Measurements from ENCODE around the gene THG1L. TPM values are rescaled to one million over a fixed set of nuclear protein-coding genes. Genes with fewer than 3 reads are reported as not detected.
A peak's percentile ranks its signal among the peaks of the same experiment; 100 is the strongest.

THG1L gene
- total and polyA plus RNA-seq, 2 donors from 2014 or later = 9.8 to 11.7 TPM

DNA sequence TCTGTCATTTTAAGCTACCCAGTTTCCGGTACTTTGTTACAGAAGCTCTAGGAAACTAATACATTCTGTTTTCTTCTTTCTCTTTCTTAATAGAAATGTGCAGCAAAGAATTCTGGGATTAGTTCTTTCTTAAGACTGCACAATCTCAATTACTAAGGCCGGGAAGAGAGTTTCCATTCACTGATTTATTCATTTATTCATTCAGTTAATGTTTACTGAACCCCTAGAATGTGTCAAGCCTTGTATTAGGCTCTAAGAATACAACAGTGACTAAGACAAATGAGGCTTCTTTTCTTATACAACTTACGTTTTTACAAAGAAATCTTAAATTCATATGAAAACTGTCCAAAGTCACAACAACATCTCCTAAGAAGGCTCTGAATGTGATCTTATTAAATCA is 27.5 kb upstream of the THG1L start:
- FAIRE-seq (no peak), DNase-seq (no peak)
- Histone ChIP-seq H3K27ac (ENCODE audit: low read depth in 2 of 2, low read length in 2 of 2) (no peak overlapping the region), H3K4me1 (ENCODE audit: control insufficient read depth in 2 of 3, insufficient read depth in 2 of 3, low read depth in 1 of 3, low read length in 3 of 3) (no peaks in the 10 kb centered on the region), H3K9ac (ENCODE audit: low read length in 3 of 3) (no peak overlapping the region), H3K36me3 (ENCODE audit: control insufficient read depth in 2 of 3, insufficient read depth in 3 of 3, low read length in 3 of 3) (no peaks in the 10 kb centered on the region), H3K4me3 (ENCODE audit: low read length in 3 of 3) (no peak overlapping the region), H3K9me3 (ENCODE audit: control insufficient read depth in 2 of 3, insufficient read depth in 1 of 3, low read length in 3 of 3) (no peaks in the 10 kb centered on the region), H3K27me3 (ENCODE audit: control insufficient read depth, insufficient read depth, low read length) (no peaks in the 10 kb centered on the region)
- intact Hi-C loops (cut with DNase I) = no loop called here
- TF ChIP-seq, protein P1, sequence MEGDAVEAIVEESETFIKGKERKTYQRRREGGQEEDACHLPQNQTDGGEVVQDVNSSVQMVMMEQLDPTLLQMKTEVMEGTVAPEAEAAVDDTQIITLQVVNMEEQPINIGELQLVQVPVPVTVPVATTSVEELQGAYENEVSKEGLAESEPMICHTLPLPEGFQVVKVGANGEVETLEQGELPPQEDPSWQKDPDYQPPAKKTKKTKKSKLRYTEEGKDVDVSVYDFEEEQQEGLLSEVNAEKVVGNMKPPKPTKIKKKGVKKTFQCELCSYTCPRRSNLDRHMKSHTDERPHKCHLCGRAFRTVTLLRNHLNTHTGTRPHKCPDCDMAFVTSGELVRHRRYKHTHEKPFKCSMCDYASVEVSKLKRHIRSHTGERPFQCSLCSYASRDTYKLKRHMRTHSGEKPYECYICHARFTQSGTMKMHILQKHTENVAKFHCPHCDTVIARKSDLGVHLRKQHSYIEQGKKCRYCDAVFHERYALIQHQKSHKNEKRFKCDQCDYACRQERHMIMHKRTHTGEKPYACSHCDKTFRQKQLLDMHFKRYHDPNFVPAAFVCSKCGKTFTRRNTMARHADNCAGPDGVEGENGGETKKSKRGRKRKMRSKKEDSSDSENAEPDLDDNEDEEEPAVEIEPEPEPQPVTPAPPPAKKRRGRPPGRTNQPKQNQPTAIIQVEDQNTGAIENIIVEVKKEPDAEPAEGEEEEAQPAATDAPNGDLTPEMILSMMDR (IDR thresholded peaks at IDR 0.05; ENCODE audit: borderline replicate concordance, extremely low read depth, insufficient read depth) = no peak

DNA sequence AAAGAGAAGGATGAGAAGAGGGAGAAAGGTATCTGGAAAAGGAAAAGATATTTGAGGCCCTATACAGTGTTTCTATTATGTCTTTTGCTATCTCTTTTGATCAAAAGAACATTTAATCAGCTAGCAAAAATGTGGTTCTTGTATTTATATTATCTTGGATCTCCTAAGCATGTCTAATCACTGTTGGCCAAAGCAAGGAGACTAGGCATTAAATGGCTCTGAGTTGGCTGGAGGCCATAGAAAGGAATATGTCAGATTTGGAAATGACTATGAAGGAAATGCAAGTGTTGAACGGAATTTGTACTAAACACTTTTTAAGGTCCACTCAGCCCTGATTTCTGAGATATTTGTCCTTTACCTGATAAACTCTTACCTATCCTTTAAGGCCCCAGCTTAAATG is 22.4 kb upstream of the THG1L start:
- no peaks in the 10 kb centered on the region for H3K4me1 ChIP-seq (ENCODE audit: control insufficient read depth in 2 of 3, insufficient read depth in 2 of 3, low read depth in 1 of 3, low read length in 3 of 3)
- no peak for FAIRE-seq
- intact Hi-C loops (cut with DNase I) = no loop called here
- no peaks in the 10 kb centered on the region for H3K36me3 ChIP-seq (ENCODE audit: control insufficient read depth in 2 of 3, insufficient read depth in 3 of 3, low read length in 3 of 3)
- H3K4me3 ChIP-seq (ENCODE audit: low read length in 3 of 3) = no peak overlapping the region
- no peaks in the 10 kb centered on the region for H3K9me3 ChIP-seq (ENCODE audit: control insufficient read depth in 2 of 3, insufficient read depth in 1 of 3, low read length in 3 of 3)
- H3K27ac ChIP-seq (ENCODE audit: low read depth in 2 of 2, low read length in 2 of 2) = no peak overlapping the region
- H3K9ac ChIP-seq (ENCODE audit: low read length in 3 of 3) = no peak overlapping the region
- H3K27me3 ChIP-seq (ENCODE audit: control insufficient read depth, insufficient read depth, low read length) = no peaks in the 10 kb centered on the region
- TF ChIP-seq, protein P1 (IDR thresholded peaks at IDR 0.05; ENCODE audit: borderline replicate concordance, extremely low read depth, insufficient read depth) = no peak
- DNase-seq = peak in 1 of 5 donors; percentile 8

DNA sequence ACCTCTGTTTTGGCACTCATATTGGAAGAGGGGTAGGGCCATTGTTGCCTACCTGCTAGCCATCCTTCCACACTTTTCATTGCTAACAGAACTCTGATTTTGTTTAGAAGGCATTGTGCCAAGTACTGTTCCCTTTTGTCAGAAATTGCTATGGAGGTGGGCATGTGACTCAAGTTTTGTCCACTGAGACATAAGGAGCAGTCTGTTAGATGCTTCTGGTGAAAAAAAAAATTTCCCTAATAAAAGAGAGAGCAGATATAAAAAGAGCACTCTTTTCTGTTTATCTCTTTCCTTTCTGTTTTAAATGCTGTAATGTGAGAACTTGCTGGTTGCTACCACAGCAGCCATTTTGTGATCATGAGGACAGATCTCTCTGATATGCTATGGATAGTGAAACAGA is 21.9 kb upstream of the THG1L start:
- Histone ChIP-seq H3K9me3 (ENCODE audit: control insufficient read depth in 2 of 3, insufficient read depth in 1 of 3, low read length in 3 of 3) (no peaks in the 10 kb centered on the region), H3K4me3 (ENCODE audit: low read length in 3 of 3) (no peak overlapping the region), H3K9ac (ENCODE audit: low read length in 3 of 3) (no peak overlapping the region), H3K27me3 (ENCODE audit: control insufficient read depth, insufficient read depth, low read length) (no peaks in the 10 kb centered on the region), H3K27ac (ENCODE audit: low read depth in 2 of 2, low read length in 2 of 2) (no peak overlapping the region), H3K36me3 (ENCODE audit: control insufficient read depth in 2 of 3, insufficient read depth in 3 of 3, low read length in 3 of 3) (no peaks in the 10 kb centered on the region), H3K4me1 (ENCODE audit: control insufficient read depth in 2 of 3, insufficient read depth in 2 of 3, low read depth in 1 of 3, low read length in 3 of 3) (no peaks in the 10 kb centered on the region)
- DNase-seq = no peak
- intact Hi-C loops (cut with DNase I) = no loop called here
- FAIRE-seq = no peak
- TF ChIP-seq, protein P1 (IDR thresholded peaks at IDR 0.05; ENCODE audit: borderline replicate concordance, extremely low read depth, insufficient read depth) = no peak

DNA sequence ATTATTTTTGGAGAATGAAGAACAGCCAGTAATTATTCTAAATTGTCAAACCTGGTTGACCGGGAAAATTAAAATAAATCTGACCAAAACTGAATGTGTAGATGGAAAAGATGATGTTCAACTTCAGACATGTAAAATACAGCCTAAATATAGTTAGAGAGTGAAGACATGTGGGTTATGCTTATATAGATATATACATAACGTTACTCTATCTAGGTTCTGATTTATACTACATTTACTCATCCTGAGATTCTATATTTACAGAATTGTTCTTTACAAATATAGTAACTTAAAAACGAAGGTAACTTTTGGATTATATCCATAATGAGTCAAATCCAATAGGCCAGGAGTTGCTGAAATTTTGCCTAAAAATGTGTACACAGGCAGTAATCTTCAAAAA is 20.8 kb upstream of the THG1L start:
- TF ChIP-seq, protein P1 (IDR thresholded peaks at IDR 0.05; ENCODE audit: borderline replicate concordance, extremely low read depth, insufficient read depth) = no peak
- intact Hi-C loops (cut with DNase I) = loop anchor here (10.0 kb wide), 1 partner anchor 276 kb away; no protein-coding TSS in a partner anchor
- H3K9me3 ChIP-seq (ENCODE audit: control insufficient read depth in 2 of 3, insufficient read depth in 1 of 3, low read length in 3 of 3) = no peaks in the 10 kb centered on the region
- no peaks in the 10 kb centered on the region for H3K36me3 ChIP-seq (ENCODE audit: control insufficient read depth in 2 of 3, insufficient read depth in 3 of 3, low read length in 3 of 3)
- H3K4me3 ChIP-seq (ENCODE audit: low read length in 3 of 3) = no peak overlapping the region
- no peaks in the 10 kb centered on the region for H3K27me3 ChIP-seq (ENCODE audit: control insufficient read depth, insufficient read depth, low read length)
- FAIRE-seq (no peak), DNase-seq (no peak)
- H3K27ac ChIP-seq (ENCODE audit: low read depth in 2 of 2, low read length in 2 of 2) = no peak overlapping the region
- no peak overlapping the region for H3K9ac ChIP-seq (ENCODE audit: low read length in 3 of 3)
- H3K4me1 ChIP-seq (ENCODE audit: control insufficient read depth in 2 of 3, insufficient read depth in 2 of 3, low read depth in 1 of 3, low read length in 3 of 3) = no peaks in the 10 kb centered on the region

Data from kidney (tissue), 14 donors.